SK-N-SH (cell line): ENCODE results near the gene HOXA5.

Experiments used
- CTCF ChIP-seq: fragments of 200-600 bp; sonication (generic); IDR thresholded peaks from 2 replicates; pipeline ENCODE4 v1.6.1; 2017; ENCODE audit warnings: antibody characterized with exemption, mild to moderate bottlenecking, moderate library complexity
- EZH2phosphoT487 ChIP-seq: fragments of 200-600 bp; sonication (generic); IDR thresholded peaks from 2 replicates; pipeline ENCODE4 v1.6.1; 2017; ENCODE audit warnings: low read depth, mixed run types, mild to moderate bottlenecking, antibody characterized with exemption, moderate library complexity, borderline replicate concordance
- GABPA ChIP-seq: IDR thresholded peaks from 2 replicates; pipeline ENCODE4 v1.4.0; 2012; ENCODE audit warnings: low read depth, mild to moderate bottlenecking
- IRF3 ChIP-seq: fragments of 150-350 bp; IDR thresholded peaks from 2 replicates; pipeline ENCODE4 v1.6.1; 2016; ENCODE audit warnings: mild to moderate bottlenecking, low read depth, low read length
- JUND ChIP-seq: IDR thresholded peaks from 2 replicates; pipeline ENCODE4 v1.4.0; 2012
- NFIC ChIP-seq: IDR thresholded peaks from 2 replicates; pipeline ENCODE4 v1.4.0; 2012; ENCODE audit warnings: borderline replicate concordance
- POLR2AphosphoS5 ChIP-seq: IDR thresholded peaks from 2 replicates; pipeline ENCODE4 v1.6.1; 2012; ENCODE audit warnings: low read depth, low read length
- RAD21 ChIP-seq: IDR thresholded peaks from 2 replicates; pipeline ENCODE4 v1.6.1; 2012; ENCODE audit warnings: mild to moderate bottlenecking, low read length
- SIN3A ChIP-seq: IDR thresholded peaks from 2 replicates; pipeline ENCODE4 v1.6.1; 2012; ENCODE audit warnings: low read depth, mild to moderate bottlenecking, low read length, moderate library complexity, borderline replicate concordance
- USF2 ChIP-seq: fragments of 150-350 bp; IDR thresholded peaks from 2 replicates; pipeline ENCODE4 v1.6.1; 2017; ENCODE audit warnings: antibody characterized with exemption, low read length, low read depth, borderline replicate concordance

GRCh38 chr7:27108390-27109127 lies 34.9 kb downstream of the HOXA5 start:
- TF ChIP-seq IRF3 (no peak), USF2 (no peak), CTCF (no peak), SIN3A (no peak), RAD21 (no peak), GABPA (no peak), POLR2AphosphoS5 (no peak), EZH2phosphoT487 (no peak), JUND (no peak), NFIC (no peak)
